Measurements from ENCODE around the gene HELZ2.

The HELZ2 gene

GRCh38 chr20:63530788-63531160, 43.3 kb downstream of the HELZ2 start:
- no peaks in the 10 kb centered on the region for H3K9me2 ChIP-seq (replicated peaks; ENCODE audit: control insufficient read depth, low read length)
- H3K4me1 ChIP-seq (ENCODE audit: control insufficient read depth, low read length), result peaks cover 3% of the 10 kb centered on the region; the same call in 1 of the 2 replicates
- H3F3A ChIP-seq (ENCODE audit: control insufficient read depth, insufficient read depth), result peaks cover 3% of the 10 kb centered on the region; the same call in 1 of the 2 replicates
- no peaks in the 10 kb centered on the region for H3K9me3 ChIP-seq (ENCODE audit: control insufficient read depth, insufficient read depth, low read length)
- H3K27ac ChIP-seq (ENCODE audit: low read depth, low read length), result no peak overlapping the region
- H4K20me1 ChIP-seq (ENCODE audit: control insufficient read depth, insufficient read depth, low read depth, low read length), result no peaks in the 10 kb centered on the region
- H3K27me3 ChIP-seq (ENCODE audit: control insufficient read depth, low read length), result peaks cover 20% of the 10 kb centered on the region
- no peaks in the 10 kb centered on the region for H3K79me2 ChIP-seq (ENCODE audit: control insufficient read depth, low read length)
- TF ChIP-seq EZH2phosphoT487 (IDR thresholded peaks at IDR 0.05; ENCODE audit: borderline replicate concordance, low read length) (no peak), CTCF (IDR thresholded peaks at IDR 0.05; ENCODE audit: low read depth, low read length, poor library complexity, severe bottlenecking) (no peak)
- H3K4me2 ChIP-seq (ENCODE audit: low read length), result no peak overlapping the region
- H3K36me3 ChIP-seq (ENCODE audit: control insufficient read depth, low read length), result no peaks in the 10 kb centered on the region
- no peak overlapping the region for H3K4me3 ChIP-seq (ENCODE audit: low read length)

GRCh38 chr20:63529861-63530787, 43.9 kb downstream of the HELZ2 start:
- Histone ChIP-seq H3F3A (ENCODE audit: control insufficient read depth, insufficient read depth) (peaks cover 4% of the 10 kb centered on the region; the same call in 1 of the 2 replicates), H3K4me1 (ENCODE audit: control insufficient read depth, low read length) (peaks cover 4% of the 10 kb centered on the region; the same call in 1 of the 2 replicates)
- TF ChIP-seq CTCF (IDR thresholded peaks at IDR 0.05; ENCODE audit: low read depth, low read length, poor library complexity, severe bottlenecking) (no peak), EZH2phosphoT487 (IDR thresholded peaks at IDR 0.05; ENCODE audit: borderline replicate concordance, low read length) (no peak)

GRCh38 chr20:63529180-63529860, 44.7 kb downstream of the HELZ2 start:
- Histone ChIP-seq H3K79me2 (ENCODE audit: control insufficient read depth, low read length) (no peaks in the 10 kb centered on the region), H3K4me1 (ENCODE audit: control insufficient read depth, low read length) (peaks cover 4% of the 10 kb centered on the region; the same call in 1 of the 2 replicates), H3K27me3 (ENCODE audit: control insufficient read depth, low read length) (peaks cover 20% of the 10 kb centered on the region), H3F3A (ENCODE audit: control insufficient read depth, insufficient read depth) (peaks cover 9% of the 10 kb centered on the region), H4K20me1 (ENCODE audit: control insufficient read depth, insufficient read depth, low read depth, low read length) (0 out of 2 replicates have a peak, but pooled peaks cover 2% of the 10 kb centered on the region), H3K9me3 (ENCODE audit: control insufficient read depth, insufficient read depth, low read length) (no peaks in the 10 kb centered on the region), H3K4me3 (ENCODE audit: low read length) (no peak overlapping the region), H3K36me3 (ENCODE audit: control insufficient read depth, low read length) (no peaks in the 10 kb centered on the region), H3K4me2 (ENCODE audit: low read length) (no peak overlapping the region), H3K9me2 (replicated peaks; ENCODE audit: control insufficient read depth, low read length) (no peaks in the 10 kb centered on the region), H3K27ac (ENCODE audit: low read depth, low read length) (no peak overlapping the region)
- TF ChIP-seq CTCF (IDR thresholded peaks at IDR 0.05; ENCODE audit: low read depth, low read length, poor library complexity, severe bottlenecking) (no peak), EZH2phosphoT487 (IDR thresholded peaks at IDR 0.05; ENCODE audit: borderline replicate concordance, low read length) (no peak)

More at GRCh38 chr20:63529861-63530787, 43.9 kb downstream of the HELZ2 start:
- Histone ChIP-seq H3K4me3 (ENCODE audit: low read length) (no peak overlapping the region), H3K4me2 (ENCODE audit: low read length) (no peak overlapping the region), H3K27ac (ENCODE audit: low read depth, low read length) (no peak overlapping the region), H3K9me2 (replicated peaks; ENCODE audit: control insufficient read depth, low read length) (no peaks in the 10 kb centered on the region), H3K79me2 (ENCODE audit: control insufficient read depth, low read length) (no peaks in the 10 kb centered on the region), H3K27me3 (ENCODE audit: control insufficient read depth, low read length) (peaks cover 20% of the 10 kb centered on the region), H3K9me3 (ENCODE audit: control insufficient read depth, insufficient read depth, low read length) (no peaks in the 10 kb centered on the region), H3K36me3 (ENCODE audit: control insufficient read depth, low read length) (no peaks in the 10 kb centered on the region), H4K20me1 (ENCODE audit: control insufficient read depth, insufficient read depth, low read depth, low read length) (no peaks in the 10 kb centered on the region)

Data from DOHH2 (cell line).